HEK293T (cell line): ENCODE data around the gene GCM1.

Experiments
- CTCF ChIA-PET: fragments of 350-600 bp; formaldehyde crosslinking; extraction: SDS; loops from one replicate; lab custom pipeline; 2021; ENCODE audit warnings: antibody characterized with exemption, inconsistent platforms; lab: Yijun Ruan, JAX
- POLR2A ChIA-PET: fragments of 350-600 bp; formaldehyde crosslinking; extraction: SDS; loops from one replicate; lab custom pipeline; 2020; ENCODE audit warnings: antibody characterized with exemption, inconsistent platforms; lab: Yijun Ruan, JAX
- DNase-seq: peaks from one replicate; pipeline ENCODE4 v3.0.0; 2012; ENCODE audit warnings: mixed read lengths; ENCODE audit errors: extremely low spot score
- ARNT ChIP-seq: fragments of 450-650 bp; IDR thresholded peaks from 2 replicates; pipeline ENCODE4 v1.6.1; 2017; ENCODE audit warnings: mild to moderate bottlenecking
- BHLHE40 ChIP-seq: fragments of 450-650 bp; IDR thresholded peaks from 2 replicates; pipeline ENCODE4 v1.6.1; 2016; ENCODE audit warnings: mild to moderate bottlenecking, moderate library complexity, borderline replicate concordance
- CTBP1 ChIP-seq: fragments of 450-650 bp; IDR thresholded peaks from 2 replicates; pipeline ENCODE4 v1.6.1; 2016; ENCODE audit warnings: borderline replicate concordance
- ELF4 ChIP-seq: fragments of 450-650 bp; IDR thresholded peaks from 2 replicates; pipeline ENCODE4 v1.6.1; 2017; ENCODE audit warnings: antibody characterized with exemption
- FOXA1 ChIP-seq: fragments of 450-650 bp; IDR thresholded peaks from 2 replicates; pipeline ENCODE4 v1.6.1; 2016; ENCODE audit warnings: mild to moderate bottlenecking
- FOXK2 ChIP-seq: fragments of 450-650 bp; IDR thresholded peaks from 2 replicates; pipeline ENCODE4 v1.6.1; 2016; ENCODE audit warnings: mild to moderate bottlenecking
- FOXM1 ChIP-seq: fragments of 450-650 bp; IDR thresholded peaks from 2 replicates; pipeline ENCODE4 v1.6.1; 2017; ENCODE audit warnings: mild to moderate bottlenecking, borderline replicate concordance
- HDGF ChIP-seq: fragments of 450-650 bp; IDR thresholded peaks from 2 replicates; pipeline ENCODE4 v1.6.1; 2017; ENCODE audit warnings: antibody characterized with exemption, borderline replicate concordance
- L3MBTL2 ChIP-seq: fragments of 450-650 bp; conservative IDR thresholded peaks from 2 replicates; pipeline ENCODE4 v1.6.1; 2016; ENCODE audit warnings: mild to moderate bottlenecking
- NFRKB ChIP-seq: fragments of 450-650 bp; IDR thresholded peaks from 2 replicates; pipeline ENCODE4 v1.6.1; 2016; ENCODE audit warnings: mild to moderate bottlenecking, moderate library complexity
- SP1 ChIP-seq: fragments of 450-650 bp; IDR thresholded peaks from 2 replicates; pipeline ENCODE4 v1.6.1; 2017
- TARDBP ChIP-seq: fragments of 450-650 bp; IDR thresholded peaks from 2 replicates; pipeline ENCODE4 v1.6.1; 2016
- ZNF384 ChIP-seq: fragments of 450-650 bp; IDR thresholded peaks from 2 replicates; pipeline ENCODE4 v1.6.1; 2016
- TF ChIP-seq, protein P1 (sequence below): fragments of 450-650 bp; IDR thresholded peaks from 2 replicates; pipeline ENCODE4 v1.6.1; 2016

The GCM1 gene

DNA sequence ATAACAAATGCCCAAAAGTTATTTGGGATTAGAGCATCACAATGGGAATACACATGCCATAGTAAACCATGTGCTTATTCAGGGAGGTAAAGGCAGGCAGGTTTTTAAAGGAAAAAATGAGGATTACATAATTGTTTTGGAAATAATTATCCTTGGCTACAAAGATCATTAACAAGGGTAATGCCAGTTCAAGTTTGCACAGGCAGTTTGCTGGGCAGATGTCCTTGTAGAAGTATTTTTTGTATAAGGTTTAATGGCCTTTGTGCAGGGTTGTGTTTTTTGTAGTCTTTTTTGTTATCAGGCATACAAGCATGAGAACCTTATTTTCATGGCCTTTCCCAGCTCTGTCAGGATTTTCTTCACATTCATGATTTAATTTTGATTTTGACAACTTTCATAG is 58.7 kb downstream of the GCM1 start:
- CTCF ChIA-PET: no interaction called here
- no peak for DNase-seq
- no peak for TF ChIP-seq FOXK2
- POLR2A ChIA-PET: no interaction called here

DNA sequence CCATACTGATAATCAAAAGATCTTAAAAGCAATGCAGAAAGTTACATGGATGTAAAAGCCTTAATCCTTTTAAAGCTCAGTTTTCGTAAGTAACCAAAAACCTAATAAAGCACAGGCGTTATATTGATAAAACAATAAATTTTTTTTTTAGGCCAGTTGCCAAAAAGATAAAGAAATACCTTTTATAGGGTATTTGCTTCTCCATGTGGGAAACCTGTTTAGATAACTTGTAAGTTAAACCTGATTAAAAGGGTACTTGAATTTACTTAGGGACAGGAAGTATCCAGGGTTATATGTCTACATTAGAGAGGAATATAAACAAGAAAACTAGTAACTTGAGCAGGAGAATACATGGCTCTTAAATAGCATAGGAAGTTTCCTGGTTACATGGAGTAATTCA is 62.3 kb downstream of the GCM1 start:
- TF ChIP-seq, protein P1, sequence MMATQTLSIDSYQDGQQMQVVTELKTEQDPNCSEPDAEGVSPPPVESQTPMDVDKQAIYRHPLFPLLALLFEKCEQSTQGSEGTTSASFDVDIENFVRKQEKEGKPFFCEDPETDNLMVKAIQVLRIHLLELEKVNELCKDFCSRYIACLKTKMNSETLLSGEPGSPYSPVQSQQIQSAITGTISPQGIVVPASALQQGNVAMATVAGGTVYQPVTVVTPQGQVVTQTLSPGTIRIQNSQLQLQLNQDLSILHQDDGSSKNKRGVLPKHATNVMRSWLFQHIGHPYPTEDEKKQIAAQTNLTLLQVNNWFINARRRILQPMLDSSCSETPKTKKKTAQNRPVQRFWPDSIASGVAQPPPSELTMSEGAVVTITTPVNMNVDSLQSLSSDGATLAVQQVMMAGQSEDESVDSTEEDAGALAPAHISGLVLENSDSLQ: no peak
- no peak for TF ChIP-seq SP1
- POLR2A ChIA-PET: no interaction called here
- DNase-seq: no peak
- CTCF ChIA-PET: no interaction called here

DNA sequence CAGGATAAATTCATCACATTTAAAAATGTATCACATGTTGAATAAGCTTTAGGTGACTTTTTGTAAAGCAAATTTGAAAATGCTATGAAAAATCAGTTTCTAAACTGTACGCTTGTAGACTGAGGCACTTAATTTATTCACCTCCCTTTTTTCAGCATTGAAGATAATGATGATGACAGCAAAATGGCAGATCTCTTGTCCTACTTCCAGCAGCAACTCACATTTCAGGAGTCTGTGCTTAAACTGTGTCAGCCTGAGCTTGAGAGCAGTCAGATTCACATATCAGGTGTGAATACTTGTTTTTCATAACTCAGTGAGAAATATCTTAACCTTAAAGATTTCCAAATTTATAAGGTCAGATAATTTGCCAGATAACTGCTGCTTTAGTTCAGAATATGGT is 67.8 kb downstream of the GCM1 start:
- ChIA-PET CTCF (interaction anchor here (0.6 kb wide), 1 partner anchor 24 kb away, joined by 4 read pairs; no protein-coding TSS in a partner anchor), POLR2A (interaction anchor here (1.7 kb wide), 1 partner anchor 15 kb away, joined by 8 read pairs; the partner anchor contains the start of gene FBXO9)
- TF ChIP-seq NFRKB: no peak
- TF ChIP-seq FOXK2: no peak
- TF ChIP-seq CTBP1: no peak
- no peak for TF ChIP-seq ZNF384
- no peak for TF ChIP-seq ELF4
- no peak for TF ChIP-seq HDGF
- no peak for TF ChIP-seq L3MBTL2
- TF ChIP-seq ARNT: no peak
- TF ChIP-seq, protein P1: no peak
- no peak for TF ChIP-seq BHLHE40
- no peak for TF ChIP-seq SP1
- no peak for TF ChIP-seq TARDBP
- no peak for TF ChIP-seq FOXM1
- TF ChIP-seq FOXA1: no peak
- no peak for DNase-seq
